HEK293 (cell line): ENCODE results near the gene CCSER1.

ENCODE experiments used
- CTCF ChIA-PET: fragments of 350-600 bp; formaldehyde crosslinking; extraction: SDS; loops from one replicate; lab custom pipeline; 2021; ENCODE audit warnings: antibody characterized with exemption; lab: Yijun Ruan, JAX
- POLR2A ChIA-PET: fragments of 300-600 bp; formaldehyde crosslinking; extraction: SDS; loops from one replicate; lab custom pipeline; 2020; ENCODE audit warnings: antibody characterized with exemption, inconsistent platforms; lab: Yijun Ruan, JAX
- H3K27ac ChIP-seq: fragments of 200-500 bp; sonication (Bioruptor generic); 2 replicates; pipeline ENCODE4 v1.5.1; 2014; ENCODE audit warnings: low read depth, low read length, control low read depth, inconsistent platforms; ENCODE audit errors: extremely low read depth
- H3K36me3 ChIP-seq, 2 experiments: fragments of 200-500 bp in 1 of 2; sonication (Bioruptor generic) in 1 of 2; 1 replicate in 1 of 2; 2 replicates in 1 of 2; pipeline ENCODE4 v1.5.1; 2014 to 2017; ENCODE audit warnings: inconsistent platforms in 2 of 2, low read length in 2 of 2; ENCODE audit not compliant: control insufficient read depth in 2 of 2, insufficient read depth in 1 of 2
- H3K4me1 ChIP-seq: fragments of 200-500 bp; sonication (Bioruptor generic); 2 replicates; pipeline ENCODE4 v1.5.1; 2014; ENCODE audit warnings: mild to moderate bottlenecking, low read length, inconsistent platforms; ENCODE audit not compliant: control insufficient read depth, insufficient read depth
- H3K4me3 ChIP-seq: 2 replicates; pipeline ENCODE4 v1.5.1; 2011; ENCODE audit warnings: low read depth, mild to moderate bottlenecking, control low read depth, low read length, moderate library complexity
- H3K9me3 ChIP-seq: fragments of 200-500 bp; sonication (Bioruptor generic); 2 replicates; pipeline ENCODE4 v1.5.1; 2014; ENCODE audit warnings: low read depth, low read length, inconsistent platforms; ENCODE audit not compliant: control insufficient read depth, insufficient read depth
- GLIS1 ChIP-seq: fragments of 450-650 bp; formaldehyde crosslinking; IDR thresholded peaks from 2 replicates; pipeline ENCODE4 v1.5.1; 2016; ENCODE audit warnings: missing biosample characterization, missing genetic modification characterization
- KLF17 ChIP-seq: fragments of 450-650 bp; formaldehyde crosslinking; IDR thresholded peaks from 2 replicates; pipeline ENCODE4 v1.5.1; 2016; ENCODE audit warnings: missing biosample characterization, missing genetic modification characterization
- KLF9 ChIP-seq: fragments of 450-650 bp; formaldehyde crosslinking; IDR thresholded peaks from 2 replicates; pipeline ENCODE4 v1.5.1; 2016; ENCODE audit warnings: missing biosample characterization, missing genetic modification characterization, low read depth
- MYNN ChIP-seq: fragments of 450-650 bp; formaldehyde crosslinking; IDR thresholded peaks from 2 replicates; pipeline ENCODE4 v1.5.1; 2016; ENCODE audit warnings: missing biosample characterization, missing genetic modification characterization, borderline replicate concordance
- PRDM1 ChIP-seq: fragments of 450-650 bp; formaldehyde crosslinking; IDR thresholded peaks from 2 replicates; pipeline ENCODE4; 2016; ENCODE audit warnings: missing biosample characterization, missing genetic modification characterization
- TCF7L2 ChIP-seq: IDR thresholded peaks from 2 replicates; pipeline ENCODE4 v1.6.1; 2011; ENCODE audit warnings: low read depth, mild to moderate bottlenecking, inconsistent platforms, low read length, moderate library complexity, borderline replicate concordance
- TSHZ1 ChIP-seq: fragments of 450-650 bp; formaldehyde crosslinking; IDR thresholded peaks from 2 replicates; pipeline ENCODE4 v1.5.1; 2016; ENCODE audit warnings: missing biosample characterization, missing genetic modification characterization, borderline replicate concordance
- ZBTB20 ChIP-seq: fragments of 450-650 bp; formaldehyde crosslinking; IDR thresholded peaks from 2 replicates; pipeline ENCODE4 v1.5.1; 2016; ENCODE audit warnings: missing biosample characterization, missing genetic modification characterization
- ZBTB26 ChIP-seq: fragments of 450-650 bp; formaldehyde crosslinking; optimal IDR thresholded peaks from 2 replicates; pipeline ENCODE3; 2016; ENCODE audit warnings: missing biosample characterization, mild to moderate bottlenecking, missing genetic modification characterization
- ZFHX2 ChIP-seq: fragments of 450-650 bp; formaldehyde crosslinking; conservative IDR thresholded peaks from 2 replicates; pipeline ENCODE4 v1.5.1; 2016; ENCODE audit warnings: missing biosample characterization, missing genetic modification characterization
- ZNF112 ChIP-seq: fragments of 450-650 bp; formaldehyde crosslinking; IDR thresholded peaks from 2 replicates; pipeline ENCODE4 v1.5.0; 2017; ENCODE audit warnings: missing biosample characterization, missing genetic modification characterization
- ZNF157 ChIP-seq: fragments of 450-650 bp; formaldehyde crosslinking; IDR thresholded peaks from 2 replicates; pipeline ENCODE4 v1.5.1; 2016; ENCODE audit warnings: missing biosample characterization, missing genetic modification characterization
- ZNF184 ChIP-seq: fragments of 450-650 bp; IDR thresholded peaks from 2 replicates; pipeline ENCODE4 v1.5.1; 2018; ENCODE audit warnings: missing biosample characterization, mild to moderate bottlenecking, missing genetic modification characterization
- ZNF211 ChIP-seq: fragments of 450-650 bp; formaldehyde crosslinking; IDR thresholded peaks from 2 replicates; pipeline ENCODE4 v1.5.1; 2016; ENCODE audit warnings: low read depth, missing biosample characterization, missing genetic modification characterization
- ZNF221 ChIP-seq: fragments of 450-650 bp; formaldehyde crosslinking; IDR thresholded peaks from 2 replicates; pipeline ENCODE4 v1.5.1; 2017; ENCODE audit warnings: missing biosample characterization, missing genetic modification characterization, borderline replicate concordance
- ZNF239 ChIP-seq: fragments of 450-650 bp; formaldehyde crosslinking; IDR thresholded peaks from 2 replicates; pipeline ENCODE4 v1.5.1; 2016; ENCODE audit warnings: missing biosample characterization, missing genetic modification characterization
- ZNF292 ChIP-seq: fragments of 450-650 bp; formaldehyde crosslinking; IDR thresholded peaks from 2 replicates; pipeline ENCODE4 v1.5.1; 2016; ENCODE audit warnings: low read depth, missing biosample characterization, missing genetic modification characterization, borderline replicate concordance
- ZNF341 ChIP-seq: fragments of 450-650 bp; formaldehyde crosslinking; IDR thresholded peaks from 2 replicates; pipeline ENCODE4; 2016; ENCODE audit warnings: low read depth, missing biosample characterization, missing genetic modification characterization
- ZNF560 ChIP-seq: fragments of 450-650 bp; formaldehyde crosslinking; IDR thresholded peaks from 2 replicates; pipeline ENCODE4 v1.5.1; 2017; ENCODE audit warnings: missing biosample characterization, missing genetic modification characterization, borderline replicate concordance
- ZNF561 ChIP-seq: fragments of 450-650 bp; IDR thresholded peaks from 2 replicates; pipeline ENCODE4 v1.5.1; 2018; ENCODE audit warnings: missing biosample characterization, missing genetic modification characterization, borderline replicate concordance
- ZNF610 ChIP-seq: fragments of 450-650 bp; formaldehyde crosslinking; IDR thresholded peaks from 2 replicates; pipeline ENCODE4 v1.5.1; 2016; ENCODE audit warnings: missing biosample characterization, missing genetic modification characterization, borderline replicate concordance
- ZNF621 ChIP-seq: fragments of 450-650 bp; formaldehyde crosslinking; IDR thresholded peaks from 2 replicates; pipeline ENCODE4 v1.5.1; 2017; ENCODE audit warnings: missing biosample characterization, missing genetic modification characterization
- ZNF623 ChIP-seq: fragments of 450-650 bp; formaldehyde crosslinking; IDR thresholded peaks from 2 replicates; pipeline ENCODE4 v1.5.1; 2016; ENCODE audit warnings: missing biosample characterization, missing genetic modification characterization
- ZNF639 ChIP-seq: fragments of 450-650 bp; formaldehyde crosslinking; IDR thresholded peaks from 2 replicates; pipeline ENCODE4 v1.5.1; 2016; ENCODE audit warnings: missing biosample characterization, missing genetic modification characterization
- ZNF645 ChIP-seq: fragments of 450-650 bp; formaldehyde crosslinking; IDR thresholded peaks from 2 replicates; pipeline ENCODE4; 2016; ENCODE audit warnings: missing biosample characterization, missing genetic modification characterization
- ZNF76 ChIP-seq: fragments of 450-650 bp; formaldehyde crosslinking; IDR thresholded peaks from 2 replicates; pipeline ENCODE4; 2016; ENCODE audit warnings: low read depth, missing biosample characterization, missing genetic modification characterization, borderline replicate concordance
- ZNF768 ChIP-seq: fragments of 450-650 bp; formaldehyde crosslinking; IDR thresholded peaks from 2 replicates; pipeline ENCODE4 v1.5.1; 2018; ENCODE audit warnings: missing biosample characterization, mild to moderate bottlenecking, missing genetic modification characterization

Gene CCSER1

GRCh38 chr4:90689739-90690138, 562.5 kb downstream of the CCSER1 start:
- Histone ChIP-seq H3K27ac (no peak overlapping the region), H3K36me3 (no peaks in the 10 kb centered on the region), H3K4me1 (no peaks in the 10 kb centered on the region), H3K9me3 (no peaks in the 10 kb centered on the region), H3K4me3 (no peak overlapping the region)
- POLR2A ChIA-PET = no interaction called here
- CTCF ChIA-PET = no interaction called here
- TF ChIP-seq ZNF341 (tag by site-specific recombination) (no peak), ZNF610 (tag by site-specific recombination) (no peak), PRDM1 (tag by site-specific recombination) (no peak), ZNF768 (no peak), ZNF184 (tag by site-specific recombination) (no peak), ZNF292 (no peak), ZNF157 (no peak), ZNF621 (no peak), ZNF239 (tag by site-specific recombination) (no peak), ZNF76 (tag by site-specific recombination) (no peak), ZNF639 (tag by site-specific recombination) (no peak), ZNF112 (tag by site-specific recombination) (no peak), ZNF561 (tag by site-specific recombination) (no peak), ZNF560 (tag by site-specific recombination) (no peak), ZBTB26 (tag by site-specific recombination) (no peak), KLF9 (tag by site-specific recombination) (no peak), ZNF211 (tag by site-specific recombination) (no peak), MYNN (no peak), ZFHX2 (tag by site-specific recombination) (no peak)

- ChIA-PET CTCF (no interaction called here), POLR2A (no interaction called here)
- Histone ChIP-seq H3K4me1 (no peaks in the 10 kb centered on the region), H3K9me3 (no peaks in the 10 kb centered on the region), H3K4me3 (no peak overlapping the region), H3K36me3 (no peaks in the 10 kb centered on the region), H3K27ac (no peak overlapping the region)
- TF ChIP-seq ZNF623 (no peak), GLIS1 (tag by site-specific recombination) (no peak), TSHZ1 (tag by site-specific recombination) (no peak), TCF7L2 (no peak), ZNF221 (no peak), ZBTB20 (tag by site-specific recombination) (no peak), ZNF645 (tag by site-specific recombination) (no peak), KLF17 (tag by site-specific recombination) (no peak), ZBTB26 (tag by site-specific recombination) (no peak)
These were observed 568.2 kb downstream of the CCSER1 start for GRCh38 chr4:90695411-90695810.
